ENCODE data around the gene FAM241B. TPM values are rescaled to one million over a fixed set of nuclear protein-coding genes. Genes with fewer than 3 reads are reported as not detected.

The FAM241B gene
- total RNA-seq, 1 experiment from 2014 or later: 18.0 TPM

DNA sequence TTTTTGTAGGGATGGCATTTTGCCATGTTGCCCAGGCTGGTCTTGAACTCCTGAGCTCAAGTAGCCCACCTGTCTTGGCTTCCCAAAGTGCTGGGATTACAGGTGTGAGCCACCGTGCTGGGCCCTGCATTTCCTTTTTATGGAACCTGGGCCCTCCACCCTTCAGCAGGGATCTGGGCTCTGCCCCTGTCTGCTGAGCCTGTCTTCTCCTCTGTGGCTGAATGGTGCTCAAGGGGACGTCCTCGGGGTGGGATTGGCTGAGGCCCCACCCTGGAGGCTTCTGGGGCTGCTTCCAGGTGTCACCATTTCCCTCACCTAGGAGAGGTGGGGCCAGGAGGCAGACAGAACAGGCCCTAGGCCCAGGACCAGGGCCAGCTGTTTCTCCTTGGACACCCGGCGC lies 18.4 kb downstream of the FAM241B start:
- no peaks in the 10 kb centered on the region for H3K27me3 ChIP-seq (ENCODE audit: insufficient read depth, low read length)
- POLR2A ChIA-PET: no interaction called here
- BruUV-seq (replicated peaks): no TSS peak
- H3K9me3 ChIP-seq (ENCODE audit: control insufficient read depth in 1 of 2, insufficient read depth in 1 of 2, low read depth in 1 of 2, low read length in 2 of 2): no peaks in the 10 kb centered on the region
- ATAC-seq (no peak), DNase-seq (ENCODE audit: low read depth, low spot score) (no peak)
- H3K4me2 ChIP-seq (ENCODE audit: low read length): no peak overlapping the region
- H2AFZ ChIP-seq (ENCODE audit: low read depth, low read length, poor library complexity, severe bottlenecking): no peak overlapping the region
- H4K20me1 ChIP-seq (ENCODE audit: insufficient read depth): no peaks in the 10 kb centered on the region
- intact Hi-C loops (cut with micrococcal nuclease): no loop called here
- CTCF ChIA-PET: interaction anchor here (9.3 kb wide), 1 partner anchor 68 kb away, joined by 102 read pairs; no protein-coding TSS in a partner anchor
- H3K9ac ChIP-seq (ENCODE audit: low read length): no peak overlapping the region
- peaks cover 0 to 3% of the 10 kb centered on the region in 2 experiments; a peak in 1 of 4 replicates for H3K4me1 ChIP-seq (ENCODE audit: control insufficient read depth in 1 of 2, insufficient read depth in 2 of 2, low read length in 2 of 2)
- RAD21 ChIA-PET (ENCODE audit: low non-redundant PET in 1 of 2, low total read pairs in 2 of 2, uncharacterized antibody in 2 of 2, unreplicated experiment in 2 of 2): no interaction called here
- H3K79me2 ChIP-seq (ENCODE audit: insufficient read depth, low read length): no peaks in the 10 kb centered on the region
- H3K4me3 ChIP-seq (replicated peaks in 1 of 2; ENCODE audit: low read depth in 1 of 2, low read length in 2 of 2): no peak overlapping the region
- TF ChIP-seq REST (IDR thresholded peaks at IDR 0.05; ENCODE audit: low read depth): no peak
- no peak for TF ChIP-seq ELF1 (IDR thresholded peaks at IDR 0.05; ENCODE audit: borderline replicate concordance, low read depth)
- no peak for TF ChIP-seq MAX (IDR thresholded peaks at IDR 0.05)
- no peak for TF ChIP-seq ZBTB33 (IDR thresholded peaks at IDR 0.05; ENCODE audit: extremely low read depth, insufficient replicate concordance, low read length)
- no peak for TF ChIP-seq EZH2phosphoT487 (IDR thresholded peaks at IDR 0.05; ENCODE audit: borderline replicate concordance)
- TF ChIP-seq POLR2AphosphoS5 (IDR thresholded peaks at IDR 0.05; ENCODE audit: low read depth, low read length): no peak
- TF ChIP-seq ATF3 (IDR thresholded peaks at IDR 0.05): no peak
- no peak for TF ChIP-seq SP1 (IDR thresholded peaks at IDR 0.05; ENCODE audit: low read depth)
- no peak for TF ChIP-seq RAD21 (IDR thresholded peaks at IDR 0.05; ENCODE audit: low read depth)
- TF ChIP-seq ZNF274 (IDR thresholded peaks at IDR 0.05; ENCODE audit: low read depth, low read length): no peak
- no peak for TF ChIP-seq CBX3 (IDR thresholded peaks at IDR 0.05; ENCODE audit: low read depth)
- no peak for TF ChIP-seq POLR2A (IDR thresholded peaks at IDR 0.05; ENCODE audit: borderline replicate concordance, extremely low read depth, insufficient read depth, insufficient read length)
- no peak for TF ChIP-seq SRF (IDR thresholded peaks at IDR 0.05; ENCODE audit: low read depth)
- TF ChIP-seq JUND (IDR thresholded peaks at IDR 0.05): no peak
- no peaks in the 10 kb centered on the region for H3K9me2 ChIP-seq (ENCODE audit: insufficient read depth)
- H3K27ac ChIP-seq (ENCODE audit: low read depth, low read length): no peak overlapping the region
- no peaks in the 10 kb centered on the region for H3K36me3 ChIP-seq (ENCODE audit: control insufficient read depth in 1 of 2, insufficient read depth in 2 of 2, low read length in 2 of 2)

Data from HCT116 (cell line).